Muscle layer of duodenum (tissue), 2 donors: Measurements from ENCODE around the gene SLC4A7.

ENCODE experiments used
- H3K27ac ChIP-seq: one replicate; pipeline ENCODE4 v1.7.0; 2013; ENCODE audit warnings: mild to moderate bottlenecking, low read length
- H3K27me3 ChIP-seq: one replicate; pipeline ENCODE4 v1.7.0; 2013; ENCODE audit warnings: low read depth, mild to moderate bottlenecking, control low read depth, low read length
- H3K36me3 ChIP-seq, 2 donors: one replicate each; pipeline ENCODE4 v1.7.0; 2013; ENCODE audit warnings: low read length in 2 of 2, control low read depth in 1 of 2, mild to moderate bottlenecking in 1 of 2; ENCODE audit not compliant: insufficient read depth in 2 of 2, control insufficient read depth in 1 of 2
- H3K4me1 ChIP-seq, 2 donors: one replicate each; pipeline ENCODE4 v1.7.0; 2013; ENCODE audit warnings: low read length in 2 of 2, mild to moderate bottlenecking in 2 of 2, control low read depth in 1 of 2, moderate library complexity in 1 of 2; ENCODE audit not compliant: insufficient read depth in 2 of 2, control insufficient read depth in 1 of 2
- H3K4me3 ChIP-seq, 2 donors: one replicate each; pipeline ENCODE4 v1.7.0; 2013; ENCODE audit warnings: low read length in 2 of 2, low read depth in 1 of 2, mild to moderate bottlenecking in 1 of 2
- H3K9me3 ChIP-seq, 2 donors: one replicate each; pipeline ENCODE4 v1.7.0; 2013; ENCODE audit warnings: low read length in 2 of 2, control low read depth in 1 of 2, mild to moderate bottlenecking in 1 of 2; ENCODE audit not compliant: control insufficient read depth in 1 of 2
- donor health status: healthy.

SLC4A7 gene

DNA sequence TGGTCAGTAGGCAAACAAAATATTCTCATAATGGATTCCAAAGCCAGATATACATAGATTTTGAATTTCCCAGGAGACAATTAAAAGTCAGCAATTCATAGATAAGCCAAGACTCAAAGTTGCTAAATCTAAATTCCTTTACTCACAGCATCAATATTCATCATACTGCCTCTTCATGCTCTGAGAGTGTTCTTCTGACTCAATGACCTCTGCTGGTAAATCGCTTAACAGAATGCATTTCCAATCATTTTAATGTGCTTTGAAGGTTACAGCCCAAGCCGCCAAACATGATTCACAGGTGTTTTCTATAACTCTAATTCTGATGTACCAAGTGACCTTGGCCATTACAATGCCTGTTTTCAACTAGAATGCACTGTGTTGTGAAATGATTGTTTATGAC lies 24.2 kb upstream of the SLC4A7 start:
- Histone ChIP-seq H3K4me3 (no peak overlapping the region), H3K4me1 (peaks cover 0 to 3% of the 10 kb centered on the region in 2 donors), H3K9me3 (no peaks in the 10 kb centered on the region), H3K27ac (no peak overlapping the region), H3K36me3 (no peaks in the 10 kb centered on the region), H3K27me3 (no peaks in the 10 kb centered on the region)

DNA sequence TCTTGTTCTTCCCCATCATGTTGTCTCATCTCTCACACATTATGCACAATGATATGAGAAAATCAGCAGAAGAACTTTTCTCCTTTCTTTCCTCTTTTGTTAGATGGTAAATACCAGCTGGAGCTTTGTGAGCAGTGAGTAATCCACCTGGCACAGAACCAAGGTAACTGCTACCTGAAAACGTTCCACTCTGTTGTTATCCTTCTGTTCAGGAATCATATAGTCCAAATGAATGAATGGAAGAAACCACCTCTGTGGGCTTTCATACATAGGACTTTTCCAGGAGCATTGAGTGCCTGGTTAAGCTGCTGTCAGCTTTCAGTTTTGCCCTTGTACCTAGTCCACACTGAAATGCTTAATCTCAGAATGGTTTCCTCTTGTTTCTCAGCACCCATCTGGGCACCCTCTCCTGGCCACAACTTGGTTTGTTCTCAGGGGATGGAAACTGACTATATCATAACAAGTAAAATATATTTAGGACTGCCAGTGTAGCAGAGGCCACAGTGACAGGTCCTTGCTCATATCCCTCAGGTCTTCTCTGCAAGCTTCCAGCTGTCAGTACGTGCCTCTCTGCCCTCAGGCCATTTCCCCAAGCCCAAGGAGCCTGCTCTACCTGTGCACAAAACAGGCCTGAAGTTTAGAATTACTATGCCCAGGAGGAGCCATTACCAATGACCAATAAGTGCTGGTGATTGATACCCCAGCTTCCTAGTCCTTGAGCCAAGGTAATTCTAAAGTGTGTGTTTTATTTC lies 23.5 kb upstream of the SLC4A7 start:
- Histone ChIP-seq H3K27me3 (no peaks in the 10 kb centered on the region), H3K4me3 (no peak overlapping the region), H3K27ac (no peak overlapping the region), H3K4me1 (peaks cover 0 to 3% of the 10 kb centered on the region in 2 donors), H3K9me3 (no peaks in the 10 kb centered on the region), H3K36me3 (no peaks in the 10 kb centered on the region)

DNA sequence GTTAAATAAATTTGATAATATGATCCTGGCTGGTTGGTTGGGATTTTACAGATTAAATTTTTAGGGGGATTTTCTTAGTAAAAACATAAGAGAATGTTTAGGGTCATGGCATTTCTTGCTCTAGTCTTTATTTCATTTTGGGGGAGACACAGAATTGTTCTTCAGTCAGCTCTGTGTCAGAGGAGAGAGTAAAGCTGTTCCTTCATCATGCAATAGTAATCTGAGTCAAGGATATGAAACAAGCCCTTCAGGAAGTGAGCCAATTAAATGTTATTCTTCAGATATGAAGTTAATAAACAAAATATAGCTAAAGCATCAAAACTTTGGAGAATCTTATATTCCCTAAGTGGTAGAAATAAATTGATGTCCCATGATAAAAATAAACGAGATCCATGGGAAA lies 22.9 kb upstream of the SLC4A7 start:
- no peak overlapping the region for H3K27ac ChIP-seq
- no peak overlapping the region for H3K4me3 ChIP-seq
- peaks cover 0 to 3% of the 10 kb centered on the region in 2 donors for H3K4me1 ChIP-seq
- no peaks in the 10 kb centered on the region for H3K36me3 ChIP-seq
- no peaks in the 10 kb centered on the region for H3K27me3 ChIP-seq
- H3K9me3 ChIP-seq: no peaks in the 10 kb centered on the region

DNA sequence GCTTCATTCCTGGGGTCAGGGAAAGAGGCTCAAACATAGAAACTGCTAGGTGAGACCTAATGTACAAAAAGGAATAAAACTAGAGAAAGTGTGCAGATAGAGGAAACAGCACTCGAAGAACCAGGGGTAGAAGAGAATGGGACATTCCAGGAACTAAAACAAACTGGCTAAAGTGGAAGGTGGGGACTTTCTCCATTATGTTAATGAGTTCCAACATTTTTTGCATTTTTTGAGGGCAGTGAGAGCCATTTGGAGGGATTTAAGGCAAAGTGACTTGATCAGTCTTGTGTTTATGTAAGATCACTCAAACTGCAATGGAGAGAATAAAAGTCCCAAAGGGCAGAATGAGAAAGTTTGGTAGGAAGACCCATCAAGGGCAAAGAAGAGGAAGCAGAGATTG lies 20.6 kb upstream of the SLC4A7 start:
- Histone ChIP-seq H3K27ac (no peak overlapping the region), H3K4me1 (peaks cover 0 to 3% of the 10 kb centered on the region in 2 donors), H3K4me3 (no peak overlapping the region)

DNA sequence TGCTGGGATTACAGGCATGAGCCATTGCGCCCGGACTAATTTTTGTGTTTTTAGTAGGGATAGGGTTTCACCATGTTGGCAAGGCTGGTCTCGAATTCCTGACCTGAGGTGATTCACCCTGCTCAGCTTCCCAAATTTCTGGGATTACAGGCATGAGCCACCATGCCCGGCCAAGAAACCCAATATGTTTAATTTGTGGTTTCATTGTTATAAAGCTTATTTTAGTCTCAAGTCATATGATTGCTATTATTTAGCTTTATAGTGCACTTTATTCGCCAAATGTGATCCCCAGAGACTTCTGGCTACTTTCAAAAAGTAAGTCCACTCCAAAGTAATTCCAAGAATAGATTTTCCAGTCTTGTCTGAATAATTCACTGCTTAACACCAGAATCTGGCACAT lies 19.3 kb upstream of the SLC4A7 start:
- H3K4me1 ChIP-seq: peaks cover 0 to 3% of the 10 kb centered on the region in 2 donors
- H3K27ac ChIP-seq: no peak overlapping the region
- H3K27me3 ChIP-seq: no peaks in the 10 kb centered on the region

More for the DNA sequence above, 20.6 kb upstream of the SLC4A7 start:
- no peaks in the 10 kb centered on the region for H3K27me3 ChIP-seq
- H3K9me3 ChIP-seq: no peaks in the 10 kb centered on the region
- H3K36me3 ChIP-seq: no peaks in the 10 kb centered on the region

DNA sequence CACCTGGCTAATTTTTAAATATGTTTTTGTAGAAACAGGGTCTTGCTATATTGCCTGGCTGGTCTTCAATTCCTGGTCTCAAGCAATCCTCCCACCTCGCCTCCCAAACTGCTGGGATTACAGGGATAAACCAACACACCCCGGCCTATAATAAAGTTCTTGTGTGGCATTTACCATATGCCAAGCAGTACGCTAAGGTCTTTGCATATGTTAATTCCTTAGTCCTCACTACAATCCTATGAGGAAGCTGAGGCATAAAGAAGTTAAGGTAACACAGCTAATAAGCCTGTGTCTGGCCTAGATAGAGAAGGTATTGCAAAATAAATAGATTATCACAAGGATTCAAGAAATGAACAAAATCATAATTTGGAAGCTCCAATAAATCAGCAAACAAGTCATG lies 17.6 kb upstream of the SLC4A7 start:
- H3K4me3 ChIP-seq: no peak overlapping the region
- no peak overlapping the region for H3K27ac ChIP-seq

More for the DNA sequence above, 19.3 kb upstream of the SLC4A7 start:
- Histone ChIP-seq H3K36me3 (no peaks in the 10 kb centered on the region), H3K9me3 (no peaks in the 10 kb centered on the region), H3K4me3 (no peak overlapping the region)

DNA sequence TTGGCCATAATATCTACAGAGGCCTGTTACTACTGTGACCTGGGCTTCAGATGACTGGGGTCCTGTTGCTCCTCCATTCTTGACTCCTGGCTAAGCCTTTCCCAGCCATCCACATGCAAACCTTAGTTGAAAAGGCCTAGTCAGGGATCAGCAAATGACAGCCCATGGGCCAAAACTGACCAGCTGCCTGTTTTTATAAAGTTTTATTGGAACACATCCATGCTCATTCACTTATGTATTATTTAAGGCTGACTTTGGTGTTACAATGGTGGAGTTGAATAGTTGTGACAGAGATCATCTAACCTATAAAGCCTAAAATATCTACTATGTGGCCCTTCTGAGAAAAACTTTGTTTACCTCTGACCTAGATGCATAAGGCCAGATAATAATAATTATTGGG lies 16.8 kb upstream of the SLC4A7 start:
- H3K4me1 ChIP-seq: peaks cover 0 to 3% of the 10 kb centered on the region in 2 donors
- no peak overlapping the region for H3K27ac ChIP-seq
- H3K4me3 ChIP-seq: no peak overlapping the region
- no peaks in the 10 kb centered on the region for H3K9me3 ChIP-seq
- no peaks in the 10 kb centered on the region for H3K27me3 ChIP-seq
- no peaks in the 10 kb centered on the region for H3K36me3 ChIP-seq

More for the DNA sequence above, 17.6 kb upstream of the SLC4A7 start:
- Histone ChIP-seq H3K9me3 (no peaks in the 10 kb centered on the region), H3K36me3 (no peaks in the 10 kb centered on the region), H3K27me3 (no peaks in the 10 kb centered on the region), H3K4me1 (peaks cover 0 to 3% of the 10 kb centered on the region in 2 donors)

DNA sequence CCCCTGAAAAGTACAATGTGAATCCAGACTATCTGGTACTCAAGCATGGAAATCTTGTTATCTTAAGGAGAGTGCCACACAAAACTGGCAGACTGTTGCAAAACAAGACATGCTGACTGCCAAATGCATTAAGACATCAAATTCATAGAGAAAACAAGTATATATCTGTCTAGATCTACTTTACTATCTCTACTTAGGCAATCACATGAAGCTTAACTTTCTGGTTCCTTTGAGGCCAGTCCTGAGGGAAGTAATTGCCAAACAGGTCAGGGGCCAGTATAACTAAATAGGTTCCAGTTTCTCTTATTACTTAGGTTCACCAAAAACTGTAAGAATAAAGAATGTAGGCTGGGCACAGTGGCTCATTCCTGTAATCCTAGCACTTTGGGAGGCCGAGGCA lies 15.9 kb upstream of the SLC4A7 start:
- H3K27me3 ChIP-seq: no peaks in the 10 kb centered on the region
- H3K36me3 ChIP-seq: no peaks in the 10 kb centered on the region
- no peak overlapping the region for H3K27ac ChIP-seq
- H3K4me3 ChIP-seq: no peak overlapping the region
- H3K9me3 ChIP-seq: no peaks in the 10 kb centered on the region
- peaks cover 0 to 3% of the 10 kb centered on the region in 2 donors for H3K4me1 ChIP-seq

DNA sequence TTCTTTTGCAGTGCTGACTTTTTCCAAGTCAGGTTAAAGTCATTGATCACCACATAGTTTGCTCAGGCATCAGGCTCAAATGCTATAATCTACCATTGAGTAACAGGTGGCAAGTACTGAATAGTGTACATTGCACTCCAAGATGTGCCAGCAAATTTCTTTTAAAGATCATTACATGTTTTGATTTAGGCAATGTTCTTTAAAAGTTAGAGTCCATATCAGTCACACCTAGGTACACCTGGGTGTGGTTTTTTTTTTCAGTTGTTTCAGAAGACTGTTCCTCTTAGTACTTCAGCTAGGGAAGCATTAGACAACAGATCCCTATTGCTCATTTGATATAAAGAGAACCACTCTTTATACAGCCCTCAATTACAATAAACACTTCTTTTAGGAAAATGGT lies 10.6 kb upstream of the SLC4A7 start:
- Histone ChIP-seq H3K4me3 (no peak overlapping the region), H3K9me3 (no peaks in the 10 kb centered on the region), H3K27me3 (no peaks in the 10 kb centered on the region), H3K27ac (no peak overlapping the region), H3K36me3 (no peaks in the 10 kb centered on the region), H3K4me1 (no peaks in the 10 kb centered on the region)

DNA sequence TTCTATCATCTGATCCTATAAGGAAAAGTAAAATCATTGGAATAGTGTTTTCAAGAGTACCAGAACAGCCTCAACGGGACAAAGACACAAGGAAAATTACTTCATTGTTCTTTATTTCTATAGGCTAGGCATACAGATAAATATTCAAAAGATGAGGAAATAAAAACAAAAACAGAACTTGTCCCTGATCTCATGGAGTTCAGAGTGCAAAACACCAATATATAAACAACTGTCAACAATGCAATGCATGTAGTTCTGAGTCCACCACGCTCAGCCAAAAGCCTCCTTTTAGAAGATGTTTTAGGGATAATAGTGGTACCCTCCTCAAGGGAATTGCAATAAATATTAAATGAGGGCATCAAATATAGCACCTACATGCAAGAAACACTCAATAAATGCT lies 4.6 kb upstream of the SLC4A7 start:
- Histone ChIP-seq H3K9me3 (no peaks in the 10 kb centered on the region), H3K36me3 (no peaks in the 10 kb centered on the region), H3K4me1 (peaks cover 0 to 10% of the 10 kb centered on the region in 2 donors), H3K4me3 (no peak overlapping the region), H3K27ac (no peak overlapping the region), H3K27me3 (no peaks in the 10 kb centered on the region)

DNA sequence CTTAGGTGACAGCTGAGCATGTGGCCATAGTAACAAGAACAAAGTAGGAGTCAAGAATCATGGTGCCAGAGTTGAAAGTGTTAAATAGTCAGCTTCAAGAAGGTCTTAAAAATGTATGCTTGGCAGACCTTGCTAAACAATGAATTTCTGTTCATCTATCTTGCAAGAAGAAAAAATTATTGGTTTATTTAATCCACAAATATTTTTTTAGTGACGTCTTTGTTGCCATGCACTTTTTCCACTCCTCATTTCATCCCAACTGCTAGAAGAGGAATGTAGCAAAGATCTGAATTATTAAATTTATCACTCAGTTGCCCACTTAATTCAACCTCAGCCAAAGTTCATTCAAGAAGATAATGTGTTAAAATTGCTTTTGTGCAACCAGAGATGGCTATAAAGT lies 3.2 kb upstream of the SLC4A7 start:
- H3K27ac ChIP-seq: no peak overlapping the region
- no peaks in the 10 kb centered on the region for H3K36me3 ChIP-seq
- no peaks in the 10 kb centered on the region for H3K9me3 ChIP-seq
- H3K27me3 ChIP-seq: no peaks in the 10 kb centered on the region
- H3K4me3 ChIP-seq: no peak overlapping the region
- peaks cover 0 to 10% of the 10 kb centered on the region in 2 donors for H3K4me1 ChIP-seq

DNA sequence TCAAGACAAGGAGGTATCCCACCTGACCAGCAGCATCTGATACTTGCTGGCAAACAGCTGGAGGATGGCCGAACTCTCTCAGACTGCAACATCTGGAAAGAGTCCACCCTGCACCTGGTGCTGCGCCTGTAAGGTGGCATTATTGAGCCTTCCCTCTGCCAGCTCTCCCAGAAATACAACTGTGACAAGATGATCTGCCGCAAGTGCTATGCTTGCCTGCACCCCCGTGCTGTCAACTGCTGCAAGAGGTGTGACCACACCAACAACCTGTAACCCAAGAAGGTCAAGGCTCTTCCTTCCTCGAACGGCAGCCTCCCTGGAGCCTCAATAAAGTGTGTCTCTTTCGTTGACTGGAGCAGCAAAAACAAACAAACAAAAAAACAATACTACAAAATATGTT lies 2.2 kb upstream of the SLC4A7 start:
- no peak overlapping the region for H3K4me3 ChIP-seq
- H3K4me1 ChIP-seq: peaks cover 4 to 10% of the 10 kb centered on the region in 2 donors
- H3K27me3 ChIP-seq: no peaks in the 10 kb centered on the region
- H3K36me3 ChIP-seq: no peaks in the 10 kb centered on the region
- H3K27ac ChIP-seq: no peak overlapping the region
- no peaks in the 10 kb centered on the region for H3K9me3 ChIP-seq
